H9 (cell line): ENCODE results near the gene CETP. TPM values are rescaled to one million over a fixed set of nuclear protein-coding genes. Genes with fewer than 3 reads are reported as not detected.

Experiments
- DNase-seq: peaks from one replicate; pipeline ENCODE4 v3.0.0-alpha.2; 2017
- H2AFZ ChIP-seq: one replicate; pipeline ENCODE4 v1.6.1; 2013; ENCODE audit warnings: mild to moderate bottlenecking, low read length, control low read depth, moderate library complexity
- H2AK5ac ChIP-seq: 2 replicates; pipeline ENCODE4 v1.6.1; 2013; ENCODE audit warnings: low read length, control low read depth, mixed read lengths; ENCODE audit not compliant: insufficient read length
- H2BK120ac ChIP-seq: one replicate; pipeline ENCODE4 v1.6.1; 2013; ENCODE audit warnings: low read depth, mild to moderate bottlenecking, low read length, control low read depth, inconsistent platforms; ENCODE audit not compliant: poor library complexity, severe bottlenecking
- H2BK12ac ChIP-seq: 2 replicates; pipeline ENCODE4 v1.6.1; 2013; ENCODE audit warnings: low read length, control low read depth, mixed read lengths, low read depth; ENCODE audit not compliant: insufficient read length
- H2BK15ac ChIP-seq: 2 replicates; pipeline ENCODE4 v1.6.1; 2013; ENCODE audit warnings: low read depth, low read length, control low read depth
- H2BK20ac ChIP-seq: one replicate; pipeline ENCODE4 v1.6.1; 2013; ENCODE audit warnings: low read depth, mild to moderate bottlenecking, low read length, control low read depth, inconsistent platforms; ENCODE audit not compliant: poor library complexity, severe bottlenecking
- H2BK5ac ChIP-seq: 2 replicates; pipeline ENCODE4 v1.6.1; 2013; ENCODE audit warnings: low read length, control low read depth, mixed read lengths; ENCODE audit not compliant: insufficient read length
- H3K14ac ChIP-seq: 2 replicates; pipeline ENCODE4 v1.6.1; 2013; ENCODE audit warnings: low read length, control low read depth; ENCODE audit not compliant: insufficient read depth
- H3K18ac ChIP-seq: 2 replicates; pipeline ENCODE4 v1.6.1; 2013; ENCODE audit warnings: low read depth, mild to moderate bottlenecking, mixed read lengths, low read length, control low read depth; ENCODE audit not compliant: insufficient read length
- H3K23ac ChIP-seq: 2 replicates; pipeline ENCODE4 v1.6.1; 2013; ENCODE audit warnings: low read length, control low read depth, mixed read lengths, low read depth; ENCODE audit not compliant: insufficient read length
- H3K23me2 ChIP-seq: 2 replicates; pipeline ENCODE4 v1.6.1; 2013; ENCODE audit warnings: low read depth, mild to moderate bottlenecking, mixed read lengths, low read length, control low read depth; ENCODE audit not compliant: insufficient read length, poor library complexity, severe bottlenecking
- H3K27ac ChIP-seq: 2 replicates; pipeline ENCODE4 v1.5.1; 2013; ENCODE audit warnings: low read length, control low read depth, mixed read lengths, low read depth; ENCODE audit not compliant: insufficient read length
- H3K27me3 ChIP-seq: 2 replicates; pipeline ENCODE4 v1.6.1; 2013; ENCODE audit warnings: low read length, control low read depth, inconsistent platforms; ENCODE audit not compliant: insufficient read depth
- H3K4ac ChIP-seq: 2 replicates; pipeline ENCODE4 v1.6.1; 2013; ENCODE audit warnings: low read depth, mild to moderate bottlenecking, control low read depth, inconsistent platforms, low read length, moderate library complexity
- H3K4me1 ChIP-seq: 2 replicates; pipeline ENCODE4 v1.6.1; 2013; ENCODE audit warnings: low read length, control low read depth, inconsistent platforms; ENCODE audit not compliant: insufficient read depth
- H3K4me2 ChIP-seq: 2 replicates; pipeline ENCODE4 v1.6.1; 2013; ENCODE audit warnings: low read length, control low read depth, mixed read lengths; ENCODE audit not compliant: insufficient read length, insufficient read depth
- H3K56ac ChIP-seq: 2 replicates; pipeline ENCODE4 v1.6.1; 2013; ENCODE audit warnings: low read depth, mild to moderate bottlenecking, mixed read lengths, low read length, control low read depth; ENCODE audit not compliant: insufficient read length
- H3K79me1 ChIP-seq: 2 replicates; pipeline ENCODE4 v1.6.1; 2013; ENCODE audit warnings: low read depth, mild to moderate bottlenecking, moderate library complexity, low read length, control low read depth, inconsistent platforms; ENCODE audit not compliant: insufficient read depth, poor library complexity, severe bottlenecking
- H3K79me2 ChIP-seq: 2 replicates; pipeline ENCODE4 v1.6.1; 2013; ENCODE audit warnings: low read length, control low read depth, inconsistent platforms; ENCODE audit not compliant: insufficient read depth
- H3K9ac ChIP-seq: 2 replicates; pipeline ENCODE4 v1.6.1; 2013; ENCODE audit warnings: low read length, control low read depth, mixed read lengths; ENCODE audit not compliant: insufficient read length; ENCODE audit errors: extremely low read depth
- H3K9me3 ChIP-seq: one replicate; pipeline ENCODE4 v1.6.1; 2013; ENCODE audit warnings: low read depth, low read length, inconsistent platforms; ENCODE audit not compliant: control insufficient read depth
- H3T11ph ChIP-seq: one replicate; pipeline ENCODE4 v1.6.1; 2013; ENCODE audit warnings: mild to moderate bottlenecking, low read length, control low read depth, inconsistent platforms
- H4K20me1 ChIP-seq: one replicate; pipeline ENCODE4 v1.6.1; 2013; ENCODE audit not compliant: control insufficient read depth, insufficient read length, insufficient read depth
- H4K5ac ChIP-seq: 2 replicates; pipeline ENCODE4 v1.6.1; 2013; ENCODE audit warnings: low read depth, mild to moderate bottlenecking, mixed read lengths, low read length, control low read depth; ENCODE audit not compliant: insufficient read length
- H4K8ac ChIP-seq: replicated peaks from 2 replicates; pipeline ENCODE4 v1.6.1; 2013; ENCODE audit warnings: low read length, control low read depth, mixed read lengths, low read depth; ENCODE audit not compliant: insufficient read length
- H4K91ac ChIP-seq: 2 replicates; pipeline ENCODE4 v1.6.1; 2013; ENCODE audit warnings: low read depth, mild to moderate bottlenecking, moderate library complexity, mixed read lengths, low read length, control low read depth; ENCODE audit not compliant: insufficient read length
- H3K27ac Mint-ChIP-seq, 3 experiments: 2 replicates in 2 of 3; 3 replicates in 1 of 3; pipeline ENCODE4 v1.8.0; 2020 to 2021; ENCODE audit warnings: mixed read lengths in 3 of 3, mild to moderate bottlenecking in 1 of 3, moderate library complexity in 1 of 3
- H3K27me3 Mint-ChIP-seq: 2 replicates; pipeline ENCODE4 v1.8.0; 2021; ENCODE audit warnings: low read depth, mild to moderate bottlenecking, moderate library complexity, mixed read lengths
- H3K36me3 Mint-ChIP-seq, 3 experiments: 2 replicates in 2 of 3; 3 replicates in 1 of 3; pipeline ENCODE4 v1.8.0; 2020 to 2021; ENCODE audit warnings: low read depth in 3 of 3, mixed read lengths in 3 of 3; ENCODE audit not compliant: insufficient read depth in 1 of 3
- H3K4me1 Mint-ChIP-seq, 2 experiments: 2 replicates each; pipeline ENCODE4 v1.8.0; 2020; ENCODE audit warnings: mixed read lengths in 2 of 2
- H3K4me3 Mint-ChIP-seq, 2 experiments: 2 replicates in 1 of 2; 3 replicates in 1 of 2; pipeline ENCODE4 v1.8.0; 2020 to 2021; ENCODE audit warnings: mild to moderate bottlenecking in 2 of 2, mixed read lengths in 2 of 2, moderate library complexity in 1 of 2
- H3K9me3 Mint-ChIP-seq, 2 experiments: 2 replicates in 1 of 2; 3 replicates in 1 of 2; pipeline ENCODE4 v1.8.0; 2020; ENCODE audit warnings: mild to moderate bottlenecking in 2 of 2, mixed read lengths in 2 of 2, moderate library complexity in 1 of 2
- CTCF ChIP-seq: fragments of 200-600 bp; sonication (generic); conservative IDR thresholded peaks from 3 replicates; pipeline ENCODE4 v1.8.0; 2021; ENCODE audit warnings: antibody characterized with exemption, mild to moderate bottlenecking
- WGBS: extraction: QIAGEN DNeasy Blood & Tissue Kit; methylation state at CpG from one replicate; pipeline ENCODE4 v1.1.7; 2013; ENCODE audit warnings: missing lambda C conversion rate, low lambda C conversion rate, mixed read lengths; ENCODE audit not compliant: insufficient read length; ENCODE audit errors: extremely low coverage; 5-methylcytosine and 5-hydroxymethylcytosine counted together
- total RNA-seq: library from RNA; stranded (reverse); gene quantifications from 2 replicates; pipeline ENCODE4 v1.2.1, GENCODE V29; 2021

The CETP gene
- total RNA-seq, 1 experiment from 2014 or later = not detected

GRCh38 chr16:56977823-56978430 lies 16.2 kb downstream of the CETP start:
- Mint-ChIP-seq H3K4me1 (peaks cover 5 to 13% of the 10 kb centered on the region in 2 experiments), H3K27ac (no peak overlapping the region), H3K27me3 (peaks cover 4% of the 10 kb centered on the region), H3K4me3 (no peak overlapping the region), H3K9me3 (peaks cover 0 to 2% of the 10 kb centered on the region in 2 experiments; a peak in 2 of 5 replicates), H3K36me3 (no peaks in the 10 kb centered on the region)
- H3K14ac ChIP-seq = no peak overlapping the region; the same call in 1 of the 2 replicates
- H4K20me1 ChIP-seq = no peaks in the 10 kb centered on the region
- no peak overlapping the region for H2BK5ac ChIP-seq
- no peak for DNase-seq
- H3K27me3 ChIP-seq = no peaks in the 10 kb centered on the region
- H3K23ac ChIP-seq = no peak overlapping the region
- H2BK20ac ChIP-seq = no peak overlapping the region
- H4K5ac ChIP-seq = no peak overlapping the region
- no peak overlapping the region for H2BK15ac ChIP-seq
- no peak overlapping the region for H3K18ac ChIP-seq
- no peak overlapping the region for H4K91ac ChIP-seq
- TF ChIP-seq CTCF = no peak
- H3K56ac ChIP-seq = no peak overlapping the region
- no peaks in the 10 kb centered on the region for H3K79me2 ChIP-seq
- H3K4me2 ChIP-seq = no peak overlapping the region
- no peaks in the 10 kb centered on the region for H3K23me2 ChIP-seq
- no peak overlapping the region for H3K9ac ChIP-seq
- WGBS = no CpG with 5 or more reads among the region's 11 CpGs
- no peak overlapping the region for H2BK120ac ChIP-seq
- no peak overlapping the region for H4K8ac ChIP-seq
- H3K79me1 ChIP-seq = no peaks in the 10 kb centered on the region
- no peak overlapping the region for H2AFZ ChIP-seq
- no peaks in the 10 kb centered on the region for H3K9me3 ChIP-seq
- H3K4ac ChIP-seq = no peak overlapping the region
- no peak overlapping the region for H3T11ph ChIP-seq
- no peak overlapping the region for H2AK5ac ChIP-seq
- no peak overlapping the region for H3K27ac ChIP-seq
- no peak overlapping the region for H2BK12ac ChIP-seq
- H3K4me1 ChIP-seq = no peaks in the 10 kb centered on the region
